OCI-LY1 (cell line): ENCODE results near the gene FAT4.

ENCODE experiments used
- H2AFZ ChIP-seq: fragments of 200-600 bp; sonication (generic), shearing (Covaris generic); 2 replicates; pipeline ENCODE4 v1.6.0; 2014; ENCODE audit warnings: antibody characterized with exemption, mild to moderate bottlenecking, low read length
- H3F3A ChIP-seq: fragments of 200-600 bp; sonication (generic), shearing (Covaris generic); 2 replicates; pipeline ENCODE4 v1.6.0; 2014; ENCODE audit warnings: mild to moderate bottlenecking, antibody characterized with exemption, low read length, moderate library complexity; ENCODE audit not compliant: insufficient read depth
- H3K27ac ChIP-seq: fragments of 200-600 bp; sonication (generic); 2 replicates; pipeline ENCODE4 v1.5.1; 2014; ENCODE audit warnings: low read length, mixed run types, mild to moderate bottlenecking, low read depth; ENCODE audit not compliant: poor library complexity, severe bottlenecking
- H3K27me3 ChIP-seq: fragments of 200-600 bp; sonication (generic); 2 replicates; pipeline ENCODE4 v1.6.0; 2014; ENCODE audit warnings: antibody characterized with exemption, mild to moderate bottlenecking, low read length, moderate library complexity; ENCODE audit not compliant: insufficient read depth
- H3K36me3 ChIP-seq: fragments of 200-600 bp; sonication (generic); 2 replicates; pipeline ENCODE4 v1.6.1; 2014; ENCODE audit warnings: mild to moderate bottlenecking, antibody characterized with exemption, low read length, moderate library complexity, mixed read lengths; ENCODE audit not compliant: insufficient read depth
- H3K4me1 ChIP-seq: fragments of 200-600 bp; sonication (generic); 2 replicates; pipeline ENCODE4 v1.5.1; 2014; ENCODE audit warnings: mild to moderate bottlenecking, low read length, moderate library complexity; ENCODE audit not compliant: insufficient read depth, severe bottlenecking
- H3K4me2 ChIP-seq: fragments of 200-600 bp; sonication (generic), shearing (Covaris generic); 2 replicates; pipeline ENCODE4 v1.6.1; 2014; ENCODE audit warnings: low read length
- H3K4me3 ChIP-seq: fragments of 200-600 bp; sonication (generic); 2 replicates; pipeline ENCODE4 v1.5.1; 2014; ENCODE audit warnings: low read length, low read depth, mild to moderate bottlenecking, mixed read lengths; ENCODE audit not compliant: poor library complexity, severe bottlenecking
- H3K79me2 ChIP-seq: fragments of 200-600 bp; shearing (Covaris generic); 2 replicates; pipeline ENCODE4 v1.6.1; 2016; ENCODE audit warnings: mixed run types, low read length, mixed read lengths; ENCODE audit not compliant: insufficient read depth
- H3K9ac ChIP-seq: fragments of 200-600 bp; sonication (generic), shearing (Covaris generic); 2 replicates; pipeline ENCODE4 v1.6.1; 2014; ENCODE audit warnings: mild to moderate bottlenecking, low read length, mixed read lengths
- H3K9me2 ChIP-seq: fragments of 200-600 bp; sonication (generic), shearing (Covaris generic); 2 replicates; pipeline ENCODE4 v1.6.1; 2014; ENCODE audit warnings: low read depth, mild to moderate bottlenecking, low read length, mixed read lengths
- H3K9me3 ChIP-seq: fragments of 200-600 bp; shearing (Covaris generic); 2 replicates; pipeline ENCODE4 v1.6.1; 2014; ENCODE audit warnings: low read length, mixed read lengths
- H4K20me1 ChIP-seq: fragments of 200-600 bp; sonication (generic), shearing (Covaris generic); 2 replicates; pipeline ENCODE4 v1.6.0; 2016; ENCODE audit warnings: mild to moderate bottlenecking, low read length; ENCODE audit not compliant: insufficient read depth
- CTCF ChIP-seq: fragments of 200-600 bp; sonication (generic), shearing (Covaris generic); IDR thresholded peaks from 2 replicates; pipeline ENCODE4 v1.5.1; 2017; ENCODE audit warnings: mild to moderate bottlenecking, antibody characterized with exemption, low read length, moderate library complexity, mixed read lengths
- EZH2 ChIP-seq: fragments of 200-600 bp; sonication (generic), shearing (Covaris generic); IDR thresholded peaks from 2 replicates; pipeline ENCODE4 v1.8.0; 2017; ENCODE audit warnings: borderline replicate concordance, mixed run types, mild to moderate bottlenecking, antibody characterized with exemption, low read length, moderate library complexity, mixed read lengths

FAT4 gene

DNA sequence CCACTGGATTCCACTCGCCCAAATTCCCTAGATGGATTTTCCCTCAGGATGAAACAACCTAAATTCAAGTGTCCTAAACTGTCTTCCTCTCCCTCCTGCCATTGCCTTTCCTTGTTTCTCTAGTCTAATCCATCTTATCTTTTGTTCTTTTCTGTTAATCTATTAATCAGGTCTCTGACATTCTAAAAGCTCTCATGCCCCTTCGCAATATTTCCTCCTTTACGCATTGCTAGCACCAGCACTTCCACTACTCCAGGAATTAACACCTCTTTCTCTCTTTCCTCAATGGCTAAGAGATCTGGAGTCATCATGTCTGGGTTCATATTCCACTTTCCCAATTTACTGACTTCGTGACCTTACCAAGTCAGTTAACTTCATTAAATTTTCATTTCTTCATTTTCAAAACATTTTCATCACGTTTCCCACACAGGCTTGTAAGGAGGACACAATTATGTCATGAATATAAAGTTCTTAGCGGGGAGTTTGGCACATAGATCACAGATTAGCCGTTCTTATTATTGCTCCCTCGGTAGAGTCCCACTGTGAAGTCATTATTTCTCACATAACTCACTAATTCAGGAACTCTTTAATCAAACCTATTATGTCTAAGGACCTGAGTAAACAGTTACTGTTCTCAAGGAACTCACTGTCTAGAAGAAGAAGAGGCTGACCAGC lies 45.3 kb downstream of the FAT4 start:
- no peak overlapping the region for H3K4me3 ChIP-seq
- H3K4me1 ChIP-seq = no peaks in the 10 kb centered on the region
- no peaks in the 10 kb centered on the region for H3F3A ChIP-seq
- no peaks in the 10 kb centered on the region for H3K36me3 ChIP-seq
- no peak overlapping the region for H3K27ac ChIP-seq
- H3K9me3 ChIP-seq = no peaks in the 10 kb centered on the region
- no peak for TF ChIP-seq CTCF
- no peak for TF ChIP-seq EZH2
- no peaks in the 10 kb centered on the region for H3K27me3 ChIP-seq
- no peaks in the 10 kb centered on the region for H3K9me2 ChIP-seq
- no peaks in the 10 kb centered on the region for H4K20me1 ChIP-seq
- H2AFZ ChIP-seq = no peak overlapping the region
- no peaks in the 10 kb centered on the region for H3K79me2 ChIP-seq
- no peak overlapping the region for H3K9ac ChIP-seq
- H3K4me2 ChIP-seq = no peak overlapping the region

DNA sequence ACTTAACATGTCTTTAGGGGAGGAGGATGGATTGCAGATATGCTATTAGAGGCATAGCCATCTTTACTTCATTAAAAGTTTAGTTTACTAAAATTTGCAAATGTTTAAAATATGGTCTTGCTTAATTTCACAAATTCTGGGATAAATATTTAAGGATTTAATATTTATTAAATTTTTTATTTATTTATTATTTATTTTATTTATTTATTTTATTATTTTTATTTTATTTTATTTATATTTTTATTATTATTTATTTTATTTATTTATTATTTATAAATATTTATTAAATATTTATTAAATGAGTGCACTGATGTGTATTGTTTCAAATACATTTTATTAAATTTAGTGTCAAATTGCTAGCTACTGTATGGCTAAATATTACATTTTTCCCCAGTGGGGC lies 46.0 kb downstream of the FAT4 start:
- Histone ChIP-seq H2AFZ (no peak overlapping the region), H3K79me2 (no peaks in the 10 kb centered on the region), H3K4me3 (no peak overlapping the region), H3K9me2 (no peaks in the 10 kb centered on the region), H3K27me3 (no peaks in the 10 kb centered on the region), H3K9ac (no peak overlapping the region), H3K4me1 (no peaks in the 10 kb centered on the region), H3F3A (no peaks in the 10 kb centered on the region), H3K4me2 (no peak overlapping the region), H4K20me1 (no peaks in the 10 kb centered on the region), H3K36me3 (no peaks in the 10 kb centered on the region), H3K27ac (no peak overlapping the region), H3K9me3 (no peaks in the 10 kb centered on the region)
- TF ChIP-seq CTCF (no peak), EZH2 (no peak)
